ENCODE results near the gene RAB33A.

The RAB33A gene

DNA sequence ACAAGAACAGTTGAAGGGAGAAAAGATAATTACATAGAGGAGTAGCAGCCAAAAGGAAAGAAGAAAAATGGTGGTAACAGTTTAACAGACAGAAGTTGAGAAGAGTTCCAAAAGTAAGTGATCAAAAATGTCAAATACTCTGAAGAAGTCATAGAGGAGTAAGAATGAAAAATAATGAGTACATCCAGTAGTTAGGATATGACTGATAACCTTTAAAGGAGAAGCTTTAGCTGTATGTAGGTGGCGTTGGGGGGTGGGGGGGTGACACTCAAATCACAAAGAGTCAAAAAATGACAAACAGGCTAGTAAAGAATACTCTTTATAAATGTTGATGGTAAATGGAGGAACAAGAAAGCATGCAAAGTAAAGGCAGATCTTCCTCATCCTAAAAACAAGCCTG is 40.6 kb downstream of the RAB33A start:
- no peak for TF ChIP-seq TCF12 (IDR thresholded peaks at IDR 0.05; ENCODE audit: low read depth)
- no peak for TF ChIP-seq CEBPB (IDR thresholded peaks at IDR 0.05)
- TF ChIP-seq, protein P1, sequence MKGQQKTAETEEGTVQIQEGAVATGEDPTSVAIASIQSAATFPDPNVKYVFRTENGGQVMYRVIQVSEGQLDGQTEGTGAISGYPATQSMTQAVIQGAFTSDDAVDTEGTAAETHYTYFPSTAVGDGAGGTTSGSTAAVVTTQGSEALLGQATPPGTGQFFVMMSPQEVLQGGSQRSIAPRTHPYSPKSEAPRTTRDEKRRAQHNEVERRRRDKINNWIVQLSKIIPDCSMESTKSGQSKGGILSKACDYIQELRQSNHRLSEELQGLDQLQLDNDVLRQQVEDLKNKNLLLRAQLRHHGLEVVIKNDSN (IDR thresholded peaks at IDR 0.05), result no peak
- TF ChIP-seq TAF1 (IDR thresholded peaks at IDR 0.05; ENCODE audit: low read depth), result no peak
- no peak for TF ChIP-seq TEAD4 (IDR thresholded peaks at IDR 0.05)
- no peak for TF ChIP-seq FOXM1 (IDR thresholded peaks at IDR 0.05; ENCODE audit: borderline replicate concordance, low read depth)
- no peak for TF ChIP-seq ZBTB7A (IDR thresholded peaks at IDR 0.05; ENCODE audit: low read depth)

DNA sequence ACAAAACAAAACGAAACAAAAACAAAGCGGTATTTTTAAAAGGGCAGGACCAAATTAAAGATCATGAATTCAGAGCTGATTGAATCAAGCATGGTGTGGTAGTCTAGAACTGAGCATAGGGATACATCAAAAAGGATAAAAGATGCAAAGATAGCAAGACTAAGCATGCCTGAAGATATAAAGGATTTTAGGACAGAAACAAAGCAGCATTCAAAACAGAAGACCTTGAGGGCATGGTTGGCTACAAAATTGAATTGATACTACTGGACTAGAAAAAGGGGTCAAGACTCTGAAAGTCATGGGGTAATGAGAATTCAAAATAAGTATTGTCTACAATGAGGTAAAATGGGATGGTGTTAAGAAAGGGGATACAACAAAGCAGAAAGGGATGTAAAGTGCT is 41.6 kb downstream of the RAB33A start:
- no peak for TF ChIP-seq EP300 (IDR thresholded peaks at IDR 0.05; ENCODE audit: borderline replicate concordance)
- no peak for TF ChIP-seq EGR1 (IDR thresholded peaks at IDR 0.05)
- TF ChIP-seq CEBPB (IDR thresholded peaks at IDR 0.05), result no peak
- no peak for TF ChIP-seq NFIC (IDR thresholded peaks at IDR 0.05)
- TF ChIP-seq CREB1 (IDR thresholded peaks at IDR 0.05; ENCODE audit: low read depth), result no peak
- no peak for TF ChIP-seq RAD21 (IDR thresholded peaks at IDR 0.05; ENCODE audit: low read depth)
- no peak for TF ChIP-seq YY1 (IDR thresholded peaks at IDR 0.05; ENCODE audit: low read depth)
- no peak for TF ChIP-seq TCF12 (IDR thresholded peaks at IDR 0.05; ENCODE audit: low read depth)
- no peak for TF ChIP-seq FOXM1 (IDR thresholded peaks at IDR 0.05; ENCODE audit: borderline replicate concordance, low read depth)
- no peak for TF ChIP-seq ZBTB7A (IDR thresholded peaks at IDR 0.05; ENCODE audit: low read depth)
- TF ChIP-seq, protein P2, sequence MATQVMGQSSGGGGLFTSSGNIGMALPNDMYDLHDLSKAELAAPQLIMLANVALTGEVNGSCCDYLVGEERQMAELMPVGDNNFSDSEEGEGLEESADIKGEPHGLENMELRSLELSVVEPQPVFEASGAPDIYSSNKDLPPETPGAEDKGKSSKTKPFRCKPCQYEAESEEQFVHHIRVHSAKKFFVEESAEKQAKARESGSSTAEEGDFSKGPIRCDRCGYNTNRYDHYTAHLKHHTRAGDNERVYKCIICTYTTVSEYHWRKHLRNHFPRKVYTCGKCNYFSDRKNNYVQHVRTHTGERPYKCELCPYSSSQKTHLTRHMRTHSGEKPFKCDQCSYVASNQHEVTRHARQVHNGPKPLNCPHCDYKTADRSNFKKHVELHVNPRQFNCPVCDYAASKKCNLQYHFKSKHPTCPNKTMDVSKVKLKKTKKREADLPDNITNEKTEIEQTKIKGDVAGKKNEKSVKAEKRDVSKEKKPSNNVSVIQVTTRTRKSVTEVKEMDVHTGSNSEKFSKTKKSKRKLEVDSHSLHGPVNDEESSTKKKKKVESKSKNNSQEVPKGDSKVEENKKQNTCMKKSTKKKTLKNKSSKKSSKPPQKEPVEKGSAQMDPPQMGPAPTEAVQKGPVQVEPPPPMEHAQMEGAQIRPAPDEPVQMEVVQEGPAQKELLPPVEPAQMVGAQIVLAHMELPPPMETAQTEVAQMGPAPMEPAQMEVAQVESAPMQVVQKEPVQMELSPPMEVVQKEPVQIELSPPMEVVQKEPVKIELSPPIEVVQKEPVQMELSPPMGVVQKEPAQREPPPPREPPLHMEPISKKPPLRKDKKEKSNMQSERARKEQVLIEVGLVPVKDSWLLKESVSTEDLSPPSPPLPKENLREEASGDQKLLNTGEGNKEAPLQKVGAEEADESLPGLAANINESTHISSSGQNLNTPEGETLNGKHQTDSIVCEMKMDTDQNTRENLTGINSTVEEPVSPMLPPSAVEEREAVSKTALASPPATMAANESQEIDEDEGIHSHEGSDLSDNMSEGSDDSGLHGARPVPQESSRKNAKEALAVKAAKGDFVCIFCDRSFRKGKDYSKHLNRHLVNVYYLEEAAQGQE (IDR thresholded peaks at IDR 0.05; ENCODE audit: low read depth), result no peak
- TF ChIP-seq, protein P1 (IDR thresholded peaks at IDR 0.05), result no peak
- no peak for TF ChIP-seq TEAD4 (IDR thresholded peaks at IDR 0.05)
- TF ChIP-seq, protein P3, sequence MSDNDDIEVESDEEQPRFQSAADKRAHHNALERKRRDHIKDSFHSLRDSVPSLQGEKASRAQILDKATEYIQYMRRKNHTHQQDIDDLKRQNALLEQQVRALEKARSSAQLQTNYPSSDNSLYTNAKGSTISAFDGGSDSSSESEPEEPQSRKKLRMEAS (IDR thresholded peaks at IDR 0.05), result no peak
- no peak for TF ChIP-seq TAF1 (IDR thresholded peaks at IDR 0.05; ENCODE audit: low read depth)

DNA sequence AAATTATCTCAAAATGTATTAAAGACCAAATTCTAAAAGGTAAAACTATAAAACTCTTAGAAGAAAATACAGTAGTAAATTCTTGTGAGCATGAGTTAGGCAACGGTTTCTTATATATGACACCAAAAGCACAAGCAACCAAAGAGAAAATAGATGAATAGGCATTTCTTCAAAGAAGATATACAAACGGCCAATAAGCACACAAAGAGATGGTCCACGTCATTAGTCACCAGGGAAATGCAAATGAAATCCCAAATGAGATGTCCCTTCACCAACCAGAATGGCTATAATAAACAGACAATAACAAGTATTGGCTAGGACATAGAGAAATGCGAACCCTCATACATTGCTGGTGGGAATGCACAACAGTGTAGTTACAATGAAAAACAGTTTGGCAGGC is 44.6 kb downstream of the RAB33A start:
- TF ChIP-seq RAD21 (IDR thresholded peaks at IDR 0.05; ENCODE audit: low read depth) (no peak), TAF1 (IDR thresholded peaks at IDR 0.05; ENCODE audit: low read depth) (no peak), CREB1 (IDR thresholded peaks at IDR 0.05; ENCODE audit: low read depth) (no peak), TCF12 (IDR thresholded peaks at IDR 0.05; ENCODE audit: low read depth) (no peak), TEAD4 (IDR thresholded peaks at IDR 0.05) (no peak), EGR1 (IDR thresholded peaks at IDR 0.05) (no peak), CEBPB (IDR thresholded peaks at IDR 0.05) (no peak), ZBTB7A (IDR thresholded peaks at IDR 0.05; ENCODE audit: low read depth) (no peak), YY1 (IDR thresholded peaks at IDR 0.05; ENCODE audit: low read depth) (no peak), EP300 (IDR thresholded peaks at IDR 0.05; ENCODE audit: borderline replicate concordance) (no peak), NFIC (IDR thresholded peaks at IDR 0.05) (no peak), FOXM1 (IDR thresholded peaks at IDR 0.05; ENCODE audit: borderline replicate concordance, low read depth) (no peak)
- TF ChIP-seq, protein P3 (IDR thresholded peaks at IDR 0.05), result no peak
- TF ChIP-seq, protein P1 (IDR thresholded peaks at IDR 0.05), result no peak
- TF ChIP-seq, protein P2 (IDR thresholded peaks at IDR 0.05; ENCODE audit: low read depth), result no peak

DNA sequence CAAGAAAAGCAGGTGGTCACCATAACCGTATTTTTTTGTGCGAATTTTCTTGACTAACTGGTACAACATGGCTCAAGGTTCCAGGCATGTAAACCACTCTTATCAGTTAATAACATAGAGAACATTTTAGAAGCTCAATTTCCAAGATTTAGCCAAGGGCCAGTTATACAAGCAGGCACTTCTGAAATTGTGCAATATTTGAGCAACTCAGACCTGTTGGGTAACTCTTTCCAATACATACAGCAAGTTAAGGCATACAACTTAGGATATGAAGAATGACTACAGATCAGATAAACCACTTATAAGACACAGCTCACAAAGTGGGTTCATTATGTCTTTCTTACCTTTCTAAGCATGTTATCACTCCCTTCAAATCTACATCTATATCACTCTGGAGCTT is 53.0 kb downstream of the RAB33A start:
- TF ChIP-seq FOXM1 (IDR thresholded peaks at IDR 0.05; ENCODE audit: borderline replicate concordance, low read depth), result no peak
- TF ChIP-seq TAF1 (IDR thresholded peaks at IDR 0.05; ENCODE audit: low read depth), result no peak
- TF ChIP-seq YY1 (IDR thresholded peaks at IDR 0.05; ENCODE audit: low read depth), result no peak
- TF ChIP-seq CEBPB (IDR thresholded peaks at IDR 0.05), result no peak
- no peak for TF ChIP-seq TCF12 (IDR thresholded peaks at IDR 0.05; ENCODE audit: low read depth)
- TF ChIP-seq RAD21 (IDR thresholded peaks at IDR 0.05; ENCODE audit: low read depth), result no peak
- no peak for TF ChIP-seq EP300 (IDR thresholded peaks at IDR 0.05; ENCODE audit: borderline replicate concordance)
- no peak for TF ChIP-seq CREB1 (IDR thresholded peaks at IDR 0.05; ENCODE audit: low read depth)
- TF ChIP-seq, protein P1 (IDR thresholded peaks at IDR 0.05), result no peak

DNA sequence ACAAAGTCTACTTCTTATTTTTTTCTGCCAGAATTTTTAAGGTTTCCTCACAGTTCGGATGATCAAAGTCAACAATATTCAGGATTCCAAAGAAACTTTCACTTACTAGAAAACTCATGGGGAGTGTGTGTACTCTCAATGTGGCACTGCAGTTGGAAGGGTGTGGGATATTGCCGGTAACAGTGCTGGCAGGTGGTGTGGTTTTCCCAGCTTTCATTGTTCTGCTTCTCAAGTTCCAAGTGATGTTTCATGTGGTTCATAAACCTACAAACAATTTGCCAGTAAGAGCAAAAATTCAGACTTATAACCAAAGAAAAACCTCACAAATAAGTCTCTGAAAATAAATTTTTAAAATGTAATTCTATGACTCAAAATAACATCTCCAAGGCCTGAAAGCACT is 57.1 kb downstream of the RAB33A start:
- TF ChIP-seq RAD21 (IDR thresholded peaks at IDR 0.05; ENCODE audit: low read depth) (no peak), FOXM1 (IDR thresholded peaks at IDR 0.05; ENCODE audit: borderline replicate concordance, low read depth) (no peak), CREB1 (IDR thresholded peaks at IDR 0.05; ENCODE audit: low read depth) (no peak), ZBTB7A (IDR thresholded peaks at IDR 0.05; ENCODE audit: low read depth) (no peak), NFIC (IDR thresholded peaks at IDR 0.05) (no peak), YY1 (IDR thresholded peaks at IDR 0.05; ENCODE audit: low read depth) (no peak), TEAD4 (IDR thresholded peaks at IDR 0.05) (no peak), EGR1 (IDR thresholded peaks at IDR 0.05) (no peak), TCF12 (IDR thresholded peaks at IDR 0.05; ENCODE audit: low read depth) (no peak), CEBPB (IDR thresholded peaks at IDR 0.05) (no peak), EP300 (IDR thresholded peaks at IDR 0.05; ENCODE audit: borderline replicate concordance) (no peak), TAF1 (IDR thresholded peaks at IDR 0.05; ENCODE audit: low read depth) (no peak)
- TF ChIP-seq, protein P2 (IDR thresholded peaks at IDR 0.05; ENCODE audit: low read depth), result no peak
- TF ChIP-seq, protein P1 (IDR thresholded peaks at IDR 0.05), result no peak
- TF ChIP-seq, protein P3 (IDR thresholded peaks at IDR 0.05), result no peak

Measured in Ishikawa (cell line).